ENCODE measurements around the gene SCD. TPM values are rescaled to one million over a fixed set of nuclear protein-coding genes. Genes with fewer than 3 reads are reported as not detected.

SCD gene
- total and polyA plus RNA-seq, 2 of the 13 experiments (the other 11 are each of a cell fraction or from before 2014, with no cell fraction given), result 492 to 512 TPM

DNA sequence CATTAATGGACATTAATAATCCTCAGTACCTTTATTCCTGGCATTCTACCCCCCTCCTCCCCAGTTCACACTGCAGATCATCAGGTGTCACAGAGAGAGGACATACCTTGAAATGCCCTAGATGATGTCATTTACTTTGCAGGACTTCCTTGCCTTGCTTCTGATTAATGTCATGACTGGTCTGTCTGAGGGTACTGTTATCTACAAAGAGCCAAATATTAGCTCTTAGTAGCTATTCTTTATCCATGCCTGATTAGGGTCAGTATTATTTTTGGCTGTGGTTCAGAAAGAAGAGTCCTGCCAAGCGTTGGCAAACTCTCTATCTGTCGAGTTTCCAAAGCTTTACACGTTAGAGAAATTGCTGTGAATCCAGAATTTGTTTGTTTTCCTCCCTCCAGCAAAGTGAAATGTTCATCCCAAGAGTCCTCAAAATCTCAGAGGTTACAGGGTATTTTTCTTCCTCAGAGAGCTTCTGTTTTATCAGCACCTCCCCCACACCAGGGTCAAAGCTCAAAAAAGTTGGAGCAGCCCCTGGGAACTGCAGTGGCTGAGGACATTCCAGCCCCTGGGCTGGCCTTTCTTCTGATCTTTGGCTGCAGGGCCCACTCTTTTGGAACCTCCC lies 12.6 kb downstream of the SCD start (continued):
- TF ChIP-seq, protein P1, sequence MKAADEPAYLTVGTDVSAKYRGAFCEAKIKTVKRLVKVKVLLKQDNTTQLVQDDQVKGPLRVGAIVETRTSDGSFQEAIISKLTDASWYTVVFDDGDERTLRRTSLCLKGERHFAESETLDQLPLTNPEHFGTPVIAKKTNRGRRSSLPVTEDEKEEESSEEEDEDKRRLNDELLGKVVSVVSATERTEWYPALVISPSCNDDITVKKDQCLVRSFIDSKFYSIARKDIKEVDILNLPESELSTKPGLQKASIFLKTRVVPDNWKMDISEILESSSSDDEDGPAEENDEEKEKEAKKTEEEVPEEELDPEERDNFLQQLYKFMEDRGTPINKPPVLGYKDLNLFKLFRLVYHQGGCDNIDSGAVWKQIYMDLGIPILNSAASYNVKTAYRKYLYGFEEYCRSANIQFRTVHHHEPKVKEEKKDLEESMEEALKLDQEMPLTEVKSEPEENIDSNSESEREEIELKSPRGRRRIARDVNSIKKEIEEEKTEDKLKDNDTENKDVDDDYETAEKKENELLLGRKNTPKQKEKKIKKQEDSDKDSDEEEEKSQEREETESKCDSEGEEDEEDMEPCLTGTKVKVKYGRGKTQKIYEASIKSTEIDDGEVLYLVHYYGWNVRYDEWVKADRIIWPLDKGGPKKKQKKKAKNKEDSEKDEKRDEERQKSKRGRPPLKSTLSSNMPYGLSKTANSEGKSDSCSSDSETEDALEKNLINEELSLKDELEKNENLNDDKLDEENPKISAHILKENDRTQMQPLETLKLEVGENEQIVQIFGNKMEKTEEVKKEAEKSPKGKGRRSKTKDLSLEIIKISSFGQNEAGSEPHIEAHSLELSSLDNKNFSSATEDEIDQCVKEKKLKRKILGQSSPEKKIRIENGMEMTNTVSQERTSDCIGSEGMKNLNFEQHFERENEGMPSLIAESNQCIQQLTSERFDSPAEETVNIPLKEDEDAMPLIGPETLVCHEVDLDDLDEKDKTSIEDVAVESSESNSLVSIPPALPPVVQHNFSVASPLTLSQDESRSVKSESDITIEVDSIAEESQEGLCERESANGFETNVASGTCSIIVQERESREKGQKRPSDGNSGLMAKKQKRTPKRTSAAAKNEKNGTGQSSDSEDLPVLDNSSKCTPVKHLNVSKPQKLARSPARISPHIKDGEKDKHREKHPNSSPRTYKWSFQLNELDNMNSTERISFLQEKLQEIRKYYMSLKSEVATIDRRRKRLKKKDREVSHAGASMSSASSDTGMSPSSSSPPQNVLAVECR (CRISPR knock-in tag; IDR thresholded peaks at IDR 0.05; ENCODE audit: borderline replicate concordance), result no peak
- TF ChIP-seq NR2C2 (CRISPR knock-in tag; IDR thresholded peaks at IDR 0.05; ENCODE audit: borderline replicate concordance) (peak; percentile 50; the same call in 1 of the 2 replicates), HNRNPH1 (optimal IDR thresholded peaks at IDR 0.05; ENCODE audit: low read depth, low read length) (no peak), HNF4G (IDR thresholded peaks at IDR 0.05; ENCODE audit: borderline replicate concordance, low read depth, low read length) (peak; percentile 89), HNF4G (CRISPR knock-in tag; IDR thresholded peaks at IDR 0.05; ENCODE audit: borderline replicate concordance, low read depth) (no peak), ZNF570 (CRISPR knock-in tag; IDR thresholded peaks at IDR 0.05; ENCODE audit: borderline replicate concordance) (no peak), TCF12 (IDR thresholded peaks at IDR 0.05) (no peak), TCF12 (CRISPR knock-in tag; IDR thresholded peaks at IDR 0.05) (no peak), SALL1 (CRISPR knock-in tag; IDR thresholded peaks at IDR 0.05) (peak; percentile 68; the same call in 1 of the 2 replicates), SIN3A (IDR thresholded peaks at IDR 0.05; ENCODE audit: borderline replicate concordance, low read depth, low read length) (0 out of 2 replicates have a peak, but pooled peaks have one; percentile 56), CC2D1A (CRISPR knock-in tag; IDR thresholded peaks at IDR 0.05) (no peak), HDAC2 (CRISPR knock-in tag; IDR thresholded peaks at IDR 0.05) (peak; percentile 73; the same call in 1 of the 2 replicates), ZNF7 (CRISPR knock-in tag; IDR thresholded peaks at IDR 0.05) (peak; percentile 40; the same call in 1 of the 2 replicates), XRCC5 (optimal IDR thresholded peaks at IDR 0.05; ENCODE audit: low read length) (peak; percentile 22), NCOR1 (IDR thresholded peaks at IDR 0.05; ENCODE audit: borderline replicate concordance, low read length) (peak; percentile 64; the same call in 1 of the 2 replicates), ZNF781 (CRISPR knock-in tag; IDR thresholded peaks at IDR 0.05; ENCODE audit: borderline replicate concordance, not compliant biosample characterization) (peak; percentile 37)
- TF ChIP-seq, protein P2, sequence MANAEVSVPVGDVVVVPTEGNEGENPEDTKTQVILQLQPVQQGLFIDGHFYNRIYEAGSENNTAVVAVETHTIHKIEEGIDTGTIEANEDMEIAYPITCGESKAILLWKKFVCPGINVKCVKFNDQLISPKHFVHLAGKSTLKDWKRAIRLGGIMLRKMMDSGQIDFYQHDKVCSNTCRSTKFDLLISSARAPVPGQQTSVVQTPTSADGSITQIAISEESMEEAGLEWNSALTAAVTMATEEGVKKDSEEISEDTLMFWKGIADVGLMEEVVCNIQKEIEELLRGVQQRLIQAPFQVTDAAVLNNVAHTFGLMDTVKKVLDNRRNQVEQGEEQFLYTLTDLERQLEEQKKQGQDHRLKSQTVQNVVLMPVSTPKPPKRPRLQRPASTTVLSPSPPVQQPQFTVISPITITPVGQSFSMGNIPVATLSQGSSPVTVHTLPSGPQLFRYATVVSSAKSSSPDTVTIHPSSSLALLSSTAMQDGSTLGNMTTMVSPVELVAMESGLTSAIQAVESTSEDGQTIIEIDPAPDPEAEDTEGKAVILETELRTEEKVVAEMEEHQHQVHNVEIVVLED (CRISPR knock-in tag; IDR thresholded peaks at IDR 0.05; ENCODE audit: borderline replicate concordance), result no peak
- TF ChIP-seq, protein P3, sequence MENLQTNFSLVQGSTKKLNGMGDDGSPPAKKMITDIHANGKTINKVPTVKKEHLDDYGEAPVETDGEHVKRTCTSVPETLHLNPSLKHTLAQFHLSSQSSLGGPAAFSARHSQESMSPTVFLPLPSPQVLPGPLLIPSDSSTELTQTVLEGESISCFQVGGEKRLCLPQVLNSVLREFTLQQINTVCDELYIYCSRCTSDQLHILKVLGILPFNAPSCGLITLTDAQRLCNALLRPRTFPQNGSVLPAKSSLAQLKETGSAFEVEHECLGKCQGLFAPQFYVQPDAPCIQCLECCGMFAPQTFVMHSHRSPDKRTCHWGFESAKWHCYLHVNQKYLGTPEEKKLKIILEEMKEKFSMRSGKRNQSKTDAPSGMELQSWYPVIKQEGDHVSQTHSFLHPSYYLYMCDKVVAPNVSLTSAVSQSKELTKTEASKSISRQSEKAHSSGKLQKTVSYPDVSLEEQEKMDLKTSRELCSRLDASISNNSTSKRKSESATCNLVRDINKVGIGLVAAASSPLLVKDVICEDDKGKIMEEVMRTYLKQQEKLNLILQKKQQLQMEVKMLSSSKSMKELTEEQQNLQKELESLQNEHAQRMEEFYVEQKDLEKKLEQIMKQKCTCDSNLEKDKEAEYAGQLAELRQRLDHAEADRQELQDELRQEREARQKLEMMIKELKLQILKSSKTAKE (CRISPR knock-in tag; IDR thresholded peaks at IDR 0.05; ENCODE audit: borderline replicate concordance), result no peak
- TF ChIP-seq, protein P4, sequence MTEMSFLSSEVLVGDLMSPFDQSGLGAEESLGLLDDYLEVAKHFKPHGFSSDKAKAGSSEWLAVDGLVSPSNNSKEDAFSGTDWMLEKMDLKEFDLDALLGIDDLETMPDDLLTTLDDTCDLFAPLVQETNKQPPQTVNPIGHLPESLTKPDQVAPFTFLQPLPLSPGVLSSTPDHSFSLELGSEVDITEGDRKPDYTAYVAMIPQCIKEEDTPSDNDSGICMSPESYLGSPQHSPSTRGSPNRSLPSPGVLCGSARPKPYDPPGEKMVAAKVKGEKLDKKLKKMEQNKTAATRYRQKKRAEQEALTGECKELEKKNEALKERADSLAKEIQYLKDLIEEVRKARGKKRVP (CRISPR knock-in tag; IDR thresholded peaks at IDR 0.05), result peak in 1 of 2 experiments; percentile 20; a peak in 1 of 4 replicates
